GM18907 (cell line): ENCODE data around the gene SLC6A1.
"Not testable (repeated sequence)": the region's sequence is repeated elsewhere in the genome, so short reads cannot be mapped to it uniquely, and the experiment has no call there.

Source experiments
- ATAC-seq: cut with Tn5 transposase; IDR thresholded peaks from one replicate; pipeline ENCODE4 v1.9.1; 2021; ENCODE audit warnings: mild to moderate bottlenecking, moderate library complexity; ENCODE audit not compliant: unreplicated experiment

SLC6A1 gene

DNA sequence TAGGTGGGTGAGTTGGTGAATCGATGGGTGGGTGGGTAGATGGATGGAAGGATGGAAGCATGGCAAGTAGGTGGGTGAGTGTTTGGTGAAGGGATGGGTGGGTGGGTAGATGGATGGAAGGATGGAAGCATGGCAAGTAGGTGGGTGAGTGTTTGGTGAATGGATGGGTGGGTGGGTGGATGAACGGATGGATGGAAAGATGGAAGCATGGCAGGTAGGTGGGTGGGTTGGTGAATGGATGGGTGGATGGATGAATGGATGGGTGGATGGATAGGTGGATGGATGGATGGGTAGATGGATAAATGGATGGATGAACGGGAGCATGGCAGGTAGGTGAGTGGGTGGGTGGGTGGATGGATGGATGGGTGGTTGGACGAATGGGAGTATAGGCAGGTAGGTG, 65.1 kb downstream of the SLC6A1 start:
- ATAC-seq: no peak

GRCh38 chr3:11059090-11059798, 66.7 kb downstream of the SLC6A1 start:
- ATAC-seq: peak; percentile 57

GRCh38 chr3:11059799-11060115, 67.2 kb downstream of the SLC6A1 start:
- no peak for ATAC-seq

GRCh38 chr3:11060500-11061251, 68.1 kb downstream of the SLC6A1 start:
- no peak for ATAC-seq

GRCh38 chr3:11061268-11061871, 68.8 kb downstream of the SLC6A1 start:
- not testable (repeated sequence) for ATAC-seq

DNA sequence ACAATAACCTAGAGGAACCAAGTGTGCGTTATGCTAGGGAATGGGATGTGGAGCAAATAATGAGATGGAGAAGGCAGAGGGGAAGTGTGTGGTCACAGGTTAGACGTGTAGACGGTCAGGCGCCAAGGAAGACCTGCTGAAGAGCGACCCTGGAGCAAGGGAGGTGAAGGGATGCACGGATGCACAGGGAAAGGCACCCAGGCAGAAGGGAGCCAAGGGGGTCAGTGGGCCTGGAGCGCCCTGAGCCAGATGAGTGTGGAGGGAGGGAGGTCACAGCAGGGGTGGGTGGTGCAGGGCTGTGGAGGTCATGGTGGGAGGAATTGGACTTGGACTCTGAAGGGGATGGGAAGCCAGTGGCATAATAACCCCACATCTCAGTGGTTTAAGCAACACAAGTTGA, 70.2 kb downstream of the SLC6A1 start:
- ATAC-seq: no peak

DNA sequence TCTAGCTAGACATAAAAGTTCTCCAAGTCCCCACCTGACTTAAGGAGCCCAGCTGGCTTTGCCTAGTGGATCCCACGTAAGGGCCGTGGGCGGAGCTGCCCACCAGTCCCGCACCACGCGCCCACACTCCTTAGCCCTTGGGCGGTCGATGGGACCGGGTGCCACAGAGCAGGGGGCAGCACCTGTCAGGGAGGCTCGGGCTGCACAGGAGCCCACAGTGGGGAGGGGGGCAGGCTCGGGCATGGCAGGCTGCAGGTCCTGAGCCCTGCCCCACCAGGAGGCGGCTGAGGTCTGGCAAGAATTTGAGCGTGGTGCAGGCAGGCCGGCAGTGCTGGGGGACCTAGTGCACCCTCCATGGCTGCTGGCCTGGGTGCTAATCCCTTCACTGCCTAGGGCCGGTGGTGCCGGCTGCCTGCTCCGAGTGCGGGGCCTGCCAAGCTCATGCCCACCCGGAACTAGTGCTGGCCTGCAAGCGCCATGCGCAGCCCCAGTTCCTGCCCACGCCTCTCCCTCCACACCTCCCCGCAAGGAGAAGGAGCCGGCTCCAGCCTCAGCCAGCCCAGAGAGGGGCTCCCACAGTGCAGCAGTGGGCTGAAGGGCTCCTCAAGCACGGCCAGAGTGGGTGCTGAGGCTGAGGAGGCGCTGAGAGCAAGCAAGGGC, 78.7 kb downstream of the SLC6A1 start:
- ATAC-seq: no peak

DNA sequence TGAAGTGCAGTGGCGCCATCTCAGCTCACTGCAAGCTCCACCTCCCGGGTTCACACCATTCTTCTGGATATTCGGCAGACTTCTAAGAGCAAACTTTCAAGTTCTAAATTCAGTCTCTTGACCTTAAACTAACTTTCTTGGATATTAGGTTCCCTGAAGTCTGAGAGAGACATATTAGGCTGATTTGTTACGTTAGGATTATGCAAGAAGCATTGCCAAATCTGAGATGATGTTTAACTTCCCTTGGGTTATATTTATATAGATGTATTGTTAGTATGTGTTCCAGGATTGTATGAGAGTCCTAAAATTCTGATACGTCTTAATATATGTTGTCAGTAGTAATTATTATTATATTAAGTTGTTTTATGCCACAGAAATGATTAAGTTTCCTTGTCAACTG, 80.1 kb downstream of the SLC6A1 start:
- ATAC-seq: no peak

- no peak for ATAC-seq
These were observed 81.5 kb downstream of the SLC6A1 start for GRCh38 chr3:11074011-11074410.

GRCh38 chr3:11074451-11074850, 81.9 kb downstream of the SLC6A1 start:
- no peak for ATAC-seq

DNA sequence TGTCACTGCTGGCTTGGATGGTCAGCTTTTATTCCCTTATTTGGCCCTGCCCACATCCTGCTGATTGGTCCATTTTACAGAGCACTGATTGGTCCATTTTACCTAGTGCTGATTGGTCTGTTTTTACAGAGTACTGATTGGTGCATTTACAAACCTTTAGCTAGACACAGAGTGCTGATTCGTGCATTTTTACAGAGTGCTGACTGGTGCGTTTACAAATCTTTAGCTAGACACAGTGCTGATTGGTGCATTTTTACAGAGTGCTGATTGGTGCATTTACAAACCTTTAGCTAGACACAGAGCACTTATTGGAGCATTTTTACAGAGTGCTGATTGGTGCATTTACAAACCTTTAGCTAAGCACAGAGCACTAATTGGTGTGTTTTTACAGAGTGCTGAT, 82.6 kb downstream of the SLC6A1 start:
- ATAC-seq: not testable (repeated sequence)

DNA sequence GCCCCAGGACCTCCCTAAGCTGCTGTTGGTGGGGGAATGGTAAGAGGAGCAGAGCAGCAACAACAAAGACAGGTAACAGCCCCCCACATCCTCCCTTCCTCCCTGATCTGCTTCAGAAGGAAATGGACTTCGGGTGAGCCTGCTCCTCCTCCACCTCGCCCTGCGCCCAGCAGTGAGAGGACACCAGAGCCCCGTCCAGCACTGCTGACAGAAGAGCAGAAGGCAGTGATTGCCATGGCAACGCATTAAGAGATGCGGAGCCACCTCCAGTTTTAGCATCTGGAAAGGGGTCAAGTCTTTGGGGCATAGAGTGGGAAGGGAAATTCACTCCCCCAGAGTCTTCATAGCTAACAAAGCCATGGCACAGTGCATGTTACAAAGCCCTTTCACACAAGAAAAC, 84.2 kb downstream of the SLC6A1 start:
- ATAC-seq: no peak

DNA sequence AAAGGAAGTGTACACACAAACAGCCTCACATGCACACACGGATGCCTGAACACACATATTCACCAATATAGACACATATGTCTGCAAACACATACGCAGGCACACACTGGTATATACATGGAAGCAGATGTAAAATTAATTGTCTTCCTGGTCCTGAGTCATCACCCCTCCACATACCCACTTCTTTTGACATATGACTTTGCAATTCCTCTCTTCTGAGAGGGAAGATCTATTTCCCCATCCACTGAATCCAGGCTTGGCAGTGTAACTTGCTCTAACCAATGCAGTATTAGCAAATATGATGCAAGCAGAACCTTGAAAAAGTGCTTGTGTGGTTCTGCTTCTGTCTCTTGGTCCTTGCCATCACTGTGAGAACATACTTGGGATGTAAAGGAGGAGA, 84.9 kb downstream of the SLC6A1 start:
- ATAC-seq: no peak

- no peak for ATAC-seq
These were observed 86.4 kb downstream of the SLC6A1 start for GRCh38 chr3:11078826-11079515.

- ATAC-seq: no peak
These were observed 87.9 kb downstream of the SLC6A1 start for GRCh38 chr3:11080492-11080891.

GRCh38 chr3:11084098-11084497, 91.5 kb downstream of the SLC6A1 start:
- ATAC-seq: no peak

DNA sequence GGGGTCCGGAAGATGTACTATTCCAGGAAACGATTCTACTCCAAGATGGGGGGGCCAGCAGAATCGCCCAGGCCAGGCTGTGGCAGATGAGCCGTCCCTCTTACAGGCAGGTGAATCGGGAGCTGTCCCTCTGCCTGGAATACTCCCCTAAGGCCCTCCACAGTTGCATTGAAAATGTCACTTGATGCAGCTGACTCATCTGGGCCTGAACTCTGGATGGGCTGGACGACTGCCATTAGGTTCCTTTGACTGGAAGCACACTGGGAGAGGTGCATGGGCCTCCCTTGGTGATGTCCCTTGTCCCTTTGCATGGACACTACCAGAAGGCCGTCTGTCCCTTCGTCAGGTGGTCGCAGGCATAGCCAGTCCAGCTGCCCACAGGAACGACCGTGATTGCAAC, 92.1 kb downstream of the SLC6A1 start:
- ATAC-seq: no peak

DNA sequence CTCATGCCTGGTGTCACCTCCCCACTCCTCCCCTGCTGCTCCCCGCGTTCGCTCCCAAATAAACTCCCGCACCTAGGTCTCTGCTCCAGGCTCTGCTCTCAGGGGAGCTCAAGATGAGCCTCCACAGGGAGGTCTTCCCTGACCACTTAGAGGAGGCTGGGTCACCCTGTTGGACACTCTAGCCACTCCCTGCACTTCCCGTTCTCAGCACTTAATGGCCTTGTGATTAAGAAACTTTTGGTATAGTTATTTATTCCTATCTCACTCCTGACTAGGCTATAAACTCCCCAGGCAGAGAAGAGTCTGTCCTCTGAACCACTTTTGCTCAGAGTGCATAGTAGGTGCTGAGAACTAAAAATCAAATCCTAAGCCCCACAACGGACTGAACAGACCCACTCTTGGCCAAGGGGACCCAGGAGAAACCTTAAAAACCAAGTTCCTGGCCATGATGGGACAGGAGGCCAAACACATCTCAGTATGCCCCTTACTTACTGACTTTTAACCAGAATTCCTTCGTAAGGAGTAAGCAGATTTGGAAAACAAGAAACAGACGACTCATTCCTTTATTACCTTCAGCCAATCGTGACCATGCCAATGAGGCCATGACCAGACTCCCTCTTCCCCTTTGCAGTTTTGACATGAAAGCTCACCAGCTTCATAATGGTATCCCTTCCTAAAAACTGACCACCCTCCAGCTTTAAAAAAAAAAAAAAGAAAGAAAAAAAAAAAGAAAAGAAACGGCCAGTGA, 92.7 kb downstream of the SLC6A1 start:
- ATAC-seq: no peak

- no peak for ATAC-seq
These were observed 94.3 kb downstream of the SLC6A1 start for GRCh38 chr3:11086856-11087255.

DNA sequence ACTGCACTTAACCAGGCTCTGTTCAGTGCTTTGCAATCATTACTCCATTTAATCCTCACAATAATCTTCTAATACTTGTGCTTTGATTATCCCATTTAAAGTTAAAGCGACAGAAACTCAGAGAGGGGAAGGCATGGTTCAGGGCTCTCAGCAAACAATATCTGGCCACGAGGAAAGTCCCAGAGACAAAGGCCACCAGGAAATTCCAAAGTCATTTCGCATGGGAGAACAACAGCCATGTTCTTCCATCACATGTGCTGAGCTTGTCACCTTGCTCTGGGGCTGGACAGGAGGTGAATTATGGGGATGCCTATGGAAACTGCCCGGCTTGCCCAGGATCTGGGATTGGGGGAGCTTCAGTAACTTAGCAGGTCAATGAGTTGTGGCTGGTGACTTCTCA, 95.5 kb downstream of the SLC6A1 start:
- ATAC-seq: no peak
